Esophagus muscularis mucosa (tissue), 3 donors: Measurements from ENCODE around the gene NSMCE1.

Experiments used
- POLR2A ChIP-seq: fragments of 450-650 bp; IDR thresholded peaks from one replicate; pipeline ENCODE4 v1.6.1; 2017; ENCODE audit warnings: antibody characterized with exemption, moderate library complexity, mild to moderate bottlenecking, low read depth
- TF ChIP-seq, protein P1 (sequence below), 3 experiments: fragments of 200-600 bp in 2 of 3; fragments of 450-650 bp in 1 of 3; sonication (generic) in 2 of 3; IDR thresholded peaks; one replicate each; pipeline ENCODE4 v1.5.1; 2017 to 2019; ENCODE audit warnings: antibody characterized with exemption in 3 of 3, mild to moderate bottlenecking in 2 of 3, moderate library complexity in 1 of 3

DNA sequence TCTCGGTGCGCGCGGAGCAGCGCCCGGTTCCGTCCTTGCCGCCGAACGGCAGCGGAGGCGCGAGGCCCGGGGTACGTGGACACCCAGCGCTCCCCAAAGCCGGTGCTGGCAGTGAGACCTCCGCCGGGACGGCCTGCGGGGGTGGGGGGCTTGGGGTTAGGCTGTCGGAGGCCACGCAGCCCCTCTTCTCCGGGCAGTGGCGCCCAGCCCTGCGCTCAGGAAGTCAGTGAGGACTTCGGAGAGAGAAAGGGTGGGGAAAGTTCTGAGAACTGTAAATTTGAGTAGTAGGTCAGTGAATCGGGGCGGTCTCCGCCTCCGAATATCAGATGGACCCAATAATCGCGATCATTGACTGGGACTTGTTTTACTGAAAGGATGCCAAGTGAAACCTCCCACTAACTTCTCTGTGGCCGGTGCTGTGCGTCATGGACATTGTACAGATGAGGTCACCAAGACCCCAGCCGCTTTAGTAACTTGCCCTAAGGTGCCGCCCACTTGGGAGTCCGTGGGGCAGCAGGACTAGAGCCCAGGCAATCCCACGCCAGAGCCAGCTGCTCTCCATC, 45.7 kb upstream of the NSMCE1 start:
- peak; percentile 23 for TF ChIP-seq POLR2A
- TF ChIP-seq, protein P1, sequence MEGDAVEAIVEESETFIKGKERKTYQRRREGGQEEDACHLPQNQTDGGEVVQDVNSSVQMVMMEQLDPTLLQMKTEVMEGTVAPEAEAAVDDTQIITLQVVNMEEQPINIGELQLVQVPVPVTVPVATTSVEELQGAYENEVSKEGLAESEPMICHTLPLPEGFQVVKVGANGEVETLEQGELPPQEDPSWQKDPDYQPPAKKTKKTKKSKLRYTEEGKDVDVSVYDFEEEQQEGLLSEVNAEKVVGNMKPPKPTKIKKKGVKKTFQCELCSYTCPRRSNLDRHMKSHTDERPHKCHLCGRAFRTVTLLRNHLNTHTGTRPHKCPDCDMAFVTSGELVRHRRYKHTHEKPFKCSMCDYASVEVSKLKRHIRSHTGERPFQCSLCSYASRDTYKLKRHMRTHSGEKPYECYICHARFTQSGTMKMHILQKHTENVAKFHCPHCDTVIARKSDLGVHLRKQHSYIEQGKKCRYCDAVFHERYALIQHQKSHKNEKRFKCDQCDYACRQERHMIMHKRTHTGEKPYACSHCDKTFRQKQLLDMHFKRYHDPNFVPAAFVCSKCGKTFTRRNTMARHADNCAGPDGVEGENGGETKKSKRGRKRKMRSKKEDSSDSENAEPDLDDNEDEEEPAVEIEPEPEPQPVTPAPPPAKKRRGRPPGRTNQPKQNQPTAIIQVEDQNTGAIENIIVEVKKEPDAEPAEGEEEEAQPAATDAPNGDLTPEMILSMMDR (IDR thresholded peaks at IDR 0.05), result no peak
